ENCODE measurements around the gene NXPH2.

Gene NXPH2

GRCh38 chr2:138637686-138638085 lies 142.5 kb downstream of the NXPH2 start:
- no peak for DNase-seq (ENCODE audit: low read depth, low spot score)

- DNase-seq (ENCODE audit: low read depth, low spot score), result no peak
Observed at GRCh38 chr2:138637061-138637460, 143.1 kb downstream of the NXPH2 start.

- DNase-seq (ENCODE audit: low read depth, low spot score), result no peak
Observed at GRCh38 chr2:138633049-138633448, 147.1 kb downstream of the NXPH2 start.

- DNase-seq (ENCODE audit: low read depth, low spot score), result no peak
Observed at GRCh38 chr2:138632066-138632620, 148.0 kb downstream of the NXPH2 start.

GRCh38 chr2:138630164-138630563 lies 150.0 kb downstream of the NXPH2 start:
- DNase-seq (ENCODE audit: low read depth, low spot score), result no peak

GRCh38 chr2:138626148-138626547 lies 154.0 kb downstream of the NXPH2 start:
- DNase-seq (ENCODE audit: low read depth, low spot score), result no peak

GRCh38 chr2:138622613-138623012 lies 157.6 kb downstream of the NXPH2 start:
- no peak for DNase-seq (ENCODE audit: low read depth, low spot score)

GRCh38 chr2:138621139-138621538 lies 159.1 kb downstream of the NXPH2 start:
- DNase-seq (ENCODE audit: low read depth, low spot score), result no peak

GRCh38 chr2:138620431-138620830 lies 159.8 kb downstream of the NXPH2 start:
- no peak for DNase-seq (ENCODE audit: low read depth, low spot score)
